Mesendoderm (in vitro differentiated cells): Measurements from ENCODE around the gene CLMP.

Experiments used
- DNase-seq: peaks from one replicate; pipeline ENCODE4 v3.0.0; 2013
- H2AK5ac ChIP-seq: 2 replicates; pipeline ENCODE4 v1.6.1; 2013; ENCODE audit warnings: low read length, inconsistent platforms
- H2BK120ac ChIP-seq: 2 replicates; pipeline ENCODE4 v1.6.1; 2013; ENCODE audit warnings: low read depth, mild to moderate bottlenecking, low read length, moderate library complexity, mixed read lengths
- H2BK15ac ChIP-seq: replicated peaks from 2 replicates; pipeline ENCODE4 v1.6.1; 2013; ENCODE audit warnings: low read depth, mild to moderate bottlenecking, moderate library complexity
- H2BK5ac ChIP-seq: 2 replicates; pipeline ENCODE4 v1.6.1; 2013; ENCODE audit warnings: low read length, inconsistent platforms
- H3K18ac ChIP-seq: 2 replicates; pipeline ENCODE4 v1.6.1; 2013; ENCODE audit warnings: mild to moderate bottlenecking, low read length, mixed read lengths
- H3K23ac ChIP-seq: one replicate; pipeline ENCODE4 v1.6.1; 2013; ENCODE audit warnings: low read length
- H3K27ac ChIP-seq: 2 replicates; pipeline ENCODE4 v1.5.1; 2013; ENCODE audit warnings: low read depth, mild to moderate bottlenecking, inconsistent platforms, low read length, moderate library complexity
- H3K27me3 ChIP-seq: 2 replicates; pipeline ENCODE4 v1.6.1; 2013; ENCODE audit warnings: low read length, control low read depth, mild to moderate bottlenecking, inconsistent platforms; ENCODE audit not compliant: insufficient read depth, poor library complexity
- H3K36me3 ChIP-seq: 2 replicates; pipeline ENCODE4 v1.6.1; 2013; ENCODE audit warnings: low read length, inconsistent platforms; ENCODE audit not compliant: control insufficient read depth, insufficient read depth
- H3K4ac ChIP-seq: one replicate; pipeline ENCODE4 v1.6.1; 2013; ENCODE audit warnings: low read depth, mild to moderate bottlenecking, low read length, moderate library complexity
- H3K4me1 ChIP-seq: 2 replicates; pipeline ENCODE4 v1.6.1; 2013; ENCODE audit warnings: low read depth, low read length, inconsistent platforms; ENCODE audit not compliant: control insufficient read depth
- H3K4me2 ChIP-seq: 2 replicates; pipeline ENCODE4 v1.6.1; 2013; ENCODE audit warnings: low read length
- H3K4me3 ChIP-seq: 2 replicates; pipeline ENCODE4 v1.5.1; 2013; ENCODE audit warnings: mild to moderate bottlenecking, low read length
- H3K56ac ChIP-seq: one replicate; pipeline ENCODE4 v1.6.1; 2013; ENCODE audit warnings: low read length
- H3K79me1 ChIP-seq: 2 replicates; pipeline ENCODE4 v1.6.1; 2013; ENCODE audit warnings: low read length, inconsistent platforms
- H3K79me2 ChIP-seq: 2 replicates; pipeline ENCODE4 v1.6.1; 2013; ENCODE audit warnings: mild to moderate bottlenecking, low read length; ENCODE audit not compliant: control insufficient read depth, insufficient read depth
- H3K9ac ChIP-seq: 2 replicates; pipeline ENCODE4 v1.6.1; 2013; ENCODE audit warnings: low read length, inconsistent platforms
- H4K5ac ChIP-seq: one replicate; pipeline ENCODE4 v1.6.1; 2013; ENCODE audit warnings: low read length
- H4K8ac ChIP-seq: one replicate; pipeline ENCODE4 v1.6.1; 2013; ENCODE audit warnings: low read depth, mild to moderate bottlenecking, control low read depth, low read length, moderate library complexity
- WGBS: extraction: QIAGEN DNeasy Blood & Tissue Kit; methylation state at CpG from one replicate; pipeline ENCODE4 v1.1.7; 2013; ENCODE audit warnings: low lambda C conversion rate, missing lambda C conversion rate; ENCODE audit not compliant: insufficient coverage; ENCODE audit errors: extremely low coverage; 5-methylcytosine and 5-hydroxymethylcytosine counted together

Gene CLMP

GRCh38 chr11:123046473-123047259 is 148.4 kb downstream of the CLMP start:
- DNase-seq, result no peak
- Histone ChIP-seq H3K18ac (no peak overlapping the region), H3K4ac (no peak overlapping the region), H3K27me3 (no peaks in the 10 kb centered on the region), H4K8ac (no peak overlapping the region), H2BK15ac (no peak overlapping the region), H2AK5ac (no peak overlapping the region), H3K79me2 (no peaks in the 10 kb centered on the region), H2BK5ac (no peak overlapping the region), H3K4me2 (no peak overlapping the region), H3K4me1 (no peaks in the 10 kb centered on the region), H2BK120ac (no peak overlapping the region), H4K5ac (no peak overlapping the region), H3K79me1 (no peaks in the 10 kb centered on the region), H3K23ac (no peak overlapping the region), H3K9ac (no peak overlapping the region), H3K4me3 (no peak overlapping the region), H3K56ac (no peak overlapping the region), H3K36me3 (no peaks in the 10 kb centered on the region), H3K27ac (no peak overlapping the region)
- no CpG with 5 or more reads among the region's 5 CpGs for WGBS

- H3K36me3 ChIP-seq, result no peaks in the 10 kb centered on the region
- WGBS, result no CpG with 5 or more reads among the region's 1 CpG
- no peak for DNase-seq
- H3K9ac ChIP-seq, result no peak overlapping the region
- H3K23ac ChIP-seq, result no peak overlapping the region
- H3K27ac ChIP-seq, result no peak overlapping the region
- no peaks in the 10 kb centered on the region for H3K27me3 ChIP-seq
- no peak overlapping the region for H4K5ac ChIP-seq
- H4K8ac ChIP-seq, result no peak overlapping the region
- H2AK5ac ChIP-seq, result no peak overlapping the region
- no peaks in the 10 kb centered on the region for H3K79me2 ChIP-seq
- H3K56ac ChIP-seq, result no peak overlapping the region
- H3K4me3 ChIP-seq, result no peak overlapping the region
- H3K4ac ChIP-seq, result no peak overlapping the region
- H2BK15ac ChIP-seq, result no peak overlapping the region
- H2BK5ac ChIP-seq, result no peak overlapping the region
- no peaks in the 10 kb centered on the region for H3K4me1 ChIP-seq
- H3K4me2 ChIP-seq, result no peak overlapping the region
- H3K18ac ChIP-seq, result no peak overlapping the region
- no peaks in the 10 kb centered on the region for H3K79me1 ChIP-seq
- H2BK120ac ChIP-seq, result no peak overlapping the region
These were observed 149.9 kb downstream of the CLMP start for GRCh38 chr11:123045101-123045500.

GRCh38 chr11:123041185-123041584 is 153.9 kb downstream of the CLMP start:
- no peak overlapping the region for H3K56ac ChIP-seq
- no peak overlapping the region for H3K4ac ChIP-seq

GRCh38 chr11:123040111-123040432 is 155.0 kb downstream of the CLMP start:
- no peaks in the 10 kb centered on the region for H3K4me1 ChIP-seq
- no peak overlapping the region for H3K4ac ChIP-seq
- H2BK120ac ChIP-seq, result no peak overlapping the region
- no peak overlapping the region for H3K4me2 ChIP-seq
- H3K79me1 ChIP-seq, result no peaks in the 10 kb centered on the region
- H4K5ac ChIP-seq, result no peak overlapping the region
- H3K56ac ChIP-seq, result no peak overlapping the region
- H3K23ac ChIP-seq, result no peak overlapping the region
- H2AK5ac ChIP-seq, result no peak overlapping the region
- no peak overlapping the region for H4K8ac ChIP-seq
- WGBS, result no CpG with 5 or more reads among the region's 11 CpGs
- no peaks in the 10 kb centered on the region for H3K36me3 ChIP-seq
- no peaks in the 10 kb centered on the region for H3K79me2 ChIP-seq
- no peak for DNase-seq
- H2BK5ac ChIP-seq, result no peak overlapping the region
- no peak overlapping the region for H3K9ac ChIP-seq
- no peak overlapping the region for H2BK15ac ChIP-seq
- no peaks in the 10 kb centered on the region for H3K27me3 ChIP-seq
- no peak overlapping the region for H3K18ac ChIP-seq
- H3K4me3 ChIP-seq, result no peak overlapping the region
- no peak overlapping the region for H3K27ac ChIP-seq

More at GRCh38 chr11:123041185-123041584, 153.9 kb downstream of the CLMP start:
- no peak overlapping the region for H4K5ac ChIP-seq
- no peak overlapping the region for H3K18ac ChIP-seq
- no peak overlapping the region for H3K4me3 ChIP-seq
- no peak overlapping the region for H2AK5ac ChIP-seq
- no peak overlapping the region for H2BK120ac ChIP-seq
- H3K23ac ChIP-seq, result no peak overlapping the region
- H2BK5ac ChIP-seq, result no peak overlapping the region
- no peaks in the 10 kb centered on the region for H3K4me1 ChIP-seq
- H3K4me2 ChIP-seq, result no peak overlapping the region
- no peaks in the 10 kb centered on the region for H3K36me3 ChIP-seq
- DNase-seq, result no peak
- no peaks in the 10 kb centered on the region for H3K79me1 ChIP-seq
- WGBS, result no CpG with 5 or more reads among the region's 10 CpGs
- H3K9ac ChIP-seq, result no peak overlapping the region
- H4K8ac ChIP-seq, result no peak overlapping the region
- no peak overlapping the region for H2BK15ac ChIP-seq
- no peaks in the 10 kb centered on the region for H3K79me2 ChIP-seq
- no peak overlapping the region for H3K27ac ChIP-seq
- no peaks in the 10 kb centered on the region for H3K27me3 ChIP-seq

DNA sequence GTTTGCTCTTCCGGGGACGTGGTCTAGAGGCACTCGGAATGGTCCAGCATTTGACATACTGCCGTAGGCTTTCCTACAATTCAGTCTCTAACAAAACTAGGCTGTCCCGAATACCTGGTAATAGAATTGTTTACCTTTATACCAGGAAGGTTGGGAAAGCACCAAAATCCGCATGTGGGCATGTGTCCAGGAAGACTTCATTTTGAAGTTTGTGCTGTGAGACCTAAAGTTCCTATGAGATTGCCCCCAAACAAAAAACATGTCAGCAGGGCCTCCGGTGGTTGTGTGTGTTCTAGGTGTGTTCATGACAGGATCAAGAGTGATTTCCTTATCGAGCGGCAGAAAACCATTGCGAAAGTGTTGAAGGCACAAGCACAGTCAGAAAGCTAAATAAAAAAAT is 159.2 kb downstream of the CLMP start:
- no peak overlapping the region for H3K4ac ChIP-seq
- no peaks in the 10 kb centered on the region for H3K36me3 ChIP-seq
- H3K4me1 ChIP-seq, result no peaks in the 10 kb centered on the region
- H3K23ac ChIP-seq, result no peak overlapping the region
- DNase-seq, result no peak
- H3K56ac ChIP-seq, result no peak overlapping the region
- H2BK5ac ChIP-seq, result no peak overlapping the region
- H2BK15ac ChIP-seq, result no peak overlapping the region
- H2AK5ac ChIP-seq, result no peak overlapping the region
- H4K8ac ChIP-seq, result no peak overlapping the region
- no peak overlapping the region for H2BK120ac ChIP-seq
- H3K79me2 ChIP-seq, result no peaks in the 10 kb centered on the region
- no peak overlapping the region for H3K4me3 ChIP-seq
- H3K79me1 ChIP-seq, result no peaks in the 10 kb centered on the region
- no peaks in the 10 kb centered on the region for H3K27me3 ChIP-seq
- no peak overlapping the region for H3K9ac ChIP-seq
- H3K27ac ChIP-seq, result no peak overlapping the region
- no peak overlapping the region for H3K4me2 ChIP-seq
- H3K18ac ChIP-seq, result no peak overlapping the region
- no CpG with 5 or more reads among the region's 10 CpGs for WGBS
- no peak overlapping the region for H4K5ac ChIP-seq

DNA sequence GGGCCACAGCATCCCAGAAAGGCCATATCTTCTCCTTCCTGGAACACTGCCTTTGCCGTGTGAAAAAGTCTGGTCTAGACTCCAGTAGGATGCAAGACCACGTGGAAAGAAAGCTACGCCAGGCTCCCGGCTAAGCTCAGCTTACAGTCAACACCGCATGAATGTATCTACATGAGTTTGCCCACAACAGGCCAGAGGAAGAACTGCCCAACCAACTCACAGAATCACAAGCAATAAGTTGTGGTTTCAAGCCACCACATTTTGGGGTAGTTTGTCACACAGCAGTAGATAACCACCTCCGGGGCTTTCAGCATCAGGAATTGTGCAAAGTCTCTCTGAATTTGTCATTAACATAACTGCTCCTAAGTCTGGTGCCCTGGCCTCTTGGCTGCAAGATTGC is 160.5 kb downstream of the CLMP start:
- no peak overlapping the region for H4K8ac ChIP-seq
- no peak overlapping the region for H3K27ac ChIP-seq
- no peak overlapping the region for H3K9ac ChIP-seq
- no peak overlapping the region for H3K4me2 ChIP-seq
- no peaks in the 10 kb centered on the region for H3K36me3 ChIP-seq
- no peak overlapping the region for H3K4ac ChIP-seq
- no peaks in the 10 kb centered on the region for H3K79me2 ChIP-seq
- H3K4me1 ChIP-seq, result no peaks in the 10 kb centered on the region
- H2BK5ac ChIP-seq, result no peak overlapping the region
- no peak overlapping the region for H2AK5ac ChIP-seq
- H3K18ac ChIP-seq, result no peak overlapping the region
- no peaks in the 10 kb centered on the region for H3K79me1 ChIP-seq
- no CpG with 5 or more reads among the region's 6 CpGs for WGBS
- no peak overlapping the region for H3K23ac ChIP-seq
- H2BK120ac ChIP-seq, result no peak overlapping the region
- no peak for DNase-seq
- H3K27me3 ChIP-seq, result no peaks in the 10 kb centered on the region
- H3K56ac ChIP-seq, result no peak overlapping the region
- H3K4me3 ChIP-seq, result no peak overlapping the region
- H4K5ac ChIP-seq, result no peak overlapping the region
- no peak overlapping the region for H2BK15ac ChIP-seq
